Left lobe of liver (tissue), 2 donors: ENCODE data around the gene NUPR1. TPM values are rescaled to one million over a fixed set of nuclear protein-coding genes. Genes with fewer than 3 reads are reported as not detected.
A peak's percentile ranks its signal among the peaks of the same experiment; 100 is the strongest.
"Not testable (repeated sequence)": the region's sequence is repeated elsewhere in the genome, so short reads cannot be mapped to it uniquely, and the experiment has no call there.

ENCODE experiments used
- ATAC-seq: fragments of 200-7000 bp; cut with Tn5 transposase; one replicate; pipeline ENCODE4 v1.9.1; 2020; ENCODE audit warnings: mild to moderate bottlenecking, moderate library complexity
- DNase-seq: peaks from one replicate; pipeline ENCODE4 v3.0.0-alpha.2; 2020; ENCODE audit warnings: low spot score
- total RNA-seq: library from RNA; stranded (reverse); gene quantifications from one replicate; pipeline ENCODE4 v1.2.1, GENCODE V29; 2021
- donor health status: DM: no; HTN: no; CAD: no; lungs with moderate emphysema.
- donor health status: DM: no; HTN: yes; CAD: no.

Gene NUPR1
- total RNA-seq: 92.6 TPM

GRCh38 chr16:28538733-28539596, at the start of gene NUPR1:
TSS of gene NUPR1 (minus strand) at chr16:28538974. CDS start at chr16:28538907, 67 bp downstream.
- peak; percentile 99 for DNase-seq
- ATAC-seq: peak; percentile 74

GRCh38 chr16:28587386-28587785, 48.6 kb upstream of the NUPR1 start:
- ATAC-seq (no peak), DNase-seq (no peak)

- ATAC-seq (no peak), DNase-seq (no peak)
Measured at GRCh38 chr16:28586466-28586865, 47.7 kb upstream of the NUPR1 start.

GRCh38 chr16:28585674-28586073, 46.9 kb upstream of the NUPR1 start:
- DNase-seq (no peak), ATAC-seq (no peak)

- DNase-seq (no peak), ATAC-seq (no peak)
Measured at GRCh38 chr16:28580726-28581315, 42.0 kb upstream of the NUPR1 start.

- no peak for DNase-seq
- no peak for ATAC-seq
Measured at GRCh38 chr16:28575446-28576109, 36.8 kb upstream of the NUPR1 start.

GRCh38 chr16:28574925-28575324, 36.2 kb upstream of the NUPR1 start:
- ATAC-seq (no peak), DNase-seq (no peak)

- peak; percentile 16 for ATAC-seq
Measured at GRCh38 chr16:28573738-28574718, 35.3 kb upstream of the NUPR1 start.

GRCh38 chr16:28572696-28573510, 34.1 kb upstream of the NUPR1 start:
- peak; percentile 31 for ATAC-seq
- no peak for DNase-seq

More at GRCh38 chr16:28573738-28574718, 35.3 kb upstream of the NUPR1 start:
- DNase-seq: no peak

- DNase-seq: no peak
- ATAC-seq: peak; percentile 11
Measured at GRCh38 chr16:28569968-28570752, 31.4 kb upstream of the NUPR1 start.

GRCh38 chr16:28569021-28569420, 30.2 kb upstream of the NUPR1 start:
- no peak for DNase-seq
- no peak for ATAC-seq

GRCh38 chr16:28567292-28567691, 28.5 kb upstream of the NUPR1 start:
- DNase-seq (no peak), ATAC-seq (no peak)

- DNase-seq: not testable (repeated sequence)
Measured at GRCh38 chr16:28566233-28566925, 27.6 kb upstream of the NUPR1 start.

GRCh38 chr16:28563218-28563617, 24.4 kb upstream of the NUPR1 start:
- DNase-seq (peak; percentile 53), ATAC-seq (peak; percentile 95)

More at GRCh38 chr16:28566233-28566925, 27.6 kb upstream of the NUPR1 start:
- not testable (repeated sequence) for ATAC-seq

- DNase-seq (no peak), ATAC-seq (no peak)
Measured at GRCh38 chr16:28562199-28562598, 23.4 kb upstream of the NUPR1 start.

- no peak for ATAC-seq
Measured at GRCh38 chr16:28561557-28562187, 22.9 kb upstream of the NUPR1 start.

GRCh38 chr16:28558456-28558855, 19.7 kb upstream of the NUPR1 start:
- no peak for ATAC-seq

More at GRCh38 chr16:28561557-28562187, 22.9 kb upstream of the NUPR1 start:
- no peak for DNase-seq

GRCh38 chr16:28556914-28557320, 18.1 kb upstream of the NUPR1 start:
- no peak for DNase-seq
- ATAC-seq: no peak

More at GRCh38 chr16:28558456-28558855, 19.7 kb upstream of the NUPR1 start:
- no peak for DNase-seq
